DMS114 treated with DMSO at 0.1 percent for 48 hours (cell line): ENCODE measurements around the gene ADARB2.
"Not testable (repeated sequence)": the region's sequence is repeated elsewhere in the genome, so short reads cannot be mapped to it uniquely, and the experiment has no call there.

Experiments used
- DNase-seq: peaks from one replicate; lab custom pipeline; 2025; ENCODE audit not compliant: unreplicated experiment; lab: John Stamatoyannopoulos, UW

ADARB2 gene

DNA sequence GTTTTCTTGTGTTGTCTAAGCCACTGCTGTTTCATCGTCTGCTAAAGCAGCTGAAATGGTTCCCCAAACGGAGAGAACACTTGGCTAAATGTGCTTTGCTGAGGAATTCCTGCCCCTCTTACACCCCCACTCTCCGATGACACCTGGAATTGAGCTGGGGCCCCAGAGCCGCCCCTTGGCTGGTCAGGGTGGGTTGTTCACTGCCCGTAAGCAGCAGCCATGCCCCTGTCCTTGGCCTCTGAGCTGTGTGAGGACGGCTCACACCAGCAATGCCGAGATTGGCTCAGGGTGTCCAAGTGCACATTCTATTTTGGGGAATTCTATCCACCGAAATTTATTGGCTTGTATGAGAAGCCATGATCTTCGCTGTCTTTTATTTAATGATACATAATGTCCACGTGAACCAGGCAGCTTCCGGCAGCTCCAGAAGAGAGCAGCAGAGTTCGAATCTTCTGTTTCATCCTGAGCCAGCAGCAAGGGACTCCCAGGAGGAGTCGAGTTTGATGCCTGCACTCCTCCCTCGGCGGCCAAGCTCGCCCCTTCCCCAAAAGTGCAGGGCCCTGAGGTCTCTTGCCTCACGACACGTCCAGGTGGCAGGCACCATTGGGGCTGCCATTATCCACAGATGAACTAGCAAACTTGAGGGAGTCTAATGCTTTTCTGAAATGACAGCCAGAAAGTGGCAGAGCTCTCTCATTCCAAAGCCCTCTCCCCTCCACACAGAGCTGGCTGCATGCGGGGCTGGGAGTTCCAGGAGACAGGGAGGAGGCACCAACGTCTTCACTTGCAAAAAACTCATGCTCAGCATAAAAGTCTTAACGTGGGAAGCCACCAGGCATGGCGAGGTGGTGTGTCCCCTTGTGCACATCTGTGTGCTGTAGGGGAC, 567.1 kb downstream of the ADARB2 start:
- no peak for DNase-seq

DNA sequence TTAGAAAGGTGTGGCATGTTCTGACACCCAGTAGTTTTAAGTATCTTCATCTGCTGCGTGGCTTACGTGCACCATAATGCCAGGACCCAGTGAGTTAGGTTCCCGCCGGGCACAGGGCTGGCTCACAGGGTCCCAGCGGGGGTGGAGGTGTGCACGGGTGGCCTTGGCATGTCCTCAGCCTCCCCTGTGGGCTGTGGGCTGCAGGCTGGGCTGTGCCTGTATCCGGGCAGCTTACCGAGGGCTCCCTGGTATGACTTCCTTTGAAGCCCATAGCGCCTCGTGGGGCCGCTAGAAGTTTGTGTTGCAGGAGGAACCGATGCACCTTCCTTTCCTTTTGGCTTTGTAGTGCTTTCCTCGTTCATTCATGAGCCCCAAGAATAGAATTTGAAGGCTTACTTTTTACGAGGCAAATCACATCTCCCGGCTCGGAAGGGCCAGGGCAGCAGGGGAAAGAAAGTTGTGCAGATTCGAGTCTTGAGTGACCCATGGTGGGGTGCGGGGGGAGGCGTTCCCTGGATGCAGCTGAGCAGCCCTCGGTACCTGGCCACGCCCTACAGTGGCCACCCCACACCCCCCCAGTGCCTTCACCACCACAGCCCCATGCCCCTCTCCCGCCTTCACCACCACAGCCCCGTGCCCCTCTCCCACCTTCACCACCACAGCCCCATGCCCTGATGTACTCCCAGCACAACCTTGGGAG, 568.0 kb downstream of the ADARB2 start:
- DNase-seq: no peak

DNA sequence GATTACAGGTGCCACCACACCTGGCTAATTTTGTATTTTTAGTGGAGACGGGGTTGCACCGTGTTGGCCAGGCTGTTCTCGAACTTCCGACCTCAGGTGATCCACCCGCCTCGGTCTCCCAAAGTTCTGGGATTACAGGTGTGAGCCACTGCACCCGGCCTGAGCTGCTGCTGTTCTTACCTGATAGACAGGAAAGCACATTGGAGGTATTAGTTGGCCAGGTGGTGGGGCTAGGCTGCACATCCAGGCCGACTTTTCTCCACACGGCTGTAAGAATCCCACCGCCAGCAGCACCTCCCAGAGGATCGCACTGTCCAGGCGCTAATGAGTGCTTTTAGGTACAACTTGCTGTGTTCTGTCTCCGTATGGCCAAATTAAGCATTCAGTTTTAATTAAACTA, 568.6 kb downstream of the ADARB2 start:
- DNase-seq: no peak

GRCh38 chr10:1166828-1167275, 570.5 kb downstream of the ADARB2 start:
- no peak for DNase-seq

- no peak for DNase-seq
Observed at GRCh38 chr10:1166101-1166827, 571.1 kb downstream of the ADARB2 start.

- no peak for DNase-seq
Observed at GRCh38 chr10:1163831-1164230, 573.5 kb downstream of the ADARB2 start.

- no peak for DNase-seq
Observed at GRCh38 chr10:1163204-1163660, 574.1 kb downstream of the ADARB2 start.

DNA sequence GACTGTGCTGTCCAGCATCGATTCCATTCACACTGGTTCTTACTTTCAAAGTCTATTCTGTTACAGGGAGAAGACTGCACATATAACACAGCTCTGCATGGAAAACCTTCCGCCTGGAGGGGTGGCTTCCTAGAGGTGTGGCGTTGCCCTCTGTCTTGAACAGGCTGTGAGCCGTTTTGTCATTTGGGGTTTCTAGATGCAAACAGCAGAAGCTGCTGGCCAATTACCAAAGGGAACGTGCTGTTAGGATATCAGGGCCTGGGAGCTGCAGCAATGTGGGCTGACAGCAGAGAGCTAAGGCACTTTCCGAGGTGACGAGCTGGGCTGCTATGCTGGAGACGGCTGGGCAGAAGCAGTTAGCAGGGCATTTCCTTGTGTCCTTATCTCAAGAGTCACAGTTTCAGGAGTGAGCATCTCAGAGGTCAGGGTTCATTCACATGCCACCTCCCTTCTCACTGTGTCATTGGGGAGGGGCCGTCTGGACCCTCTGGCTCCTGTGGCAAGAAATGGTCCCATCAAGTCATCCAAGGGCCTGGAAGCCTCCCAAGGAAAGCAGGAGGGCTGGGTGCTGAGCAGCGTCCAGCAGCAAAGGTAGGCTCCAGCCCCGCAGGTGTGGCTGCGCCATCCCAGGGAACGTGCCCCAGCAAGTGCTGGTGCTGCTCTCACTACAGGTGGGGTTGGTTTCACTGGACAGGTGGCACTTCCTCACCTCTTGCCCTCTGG, 574.7 kb downstream of the ADARB2 start:
- DNase-seq: no peak

- DNase-seq: not testable (repeated sequence)
Observed at GRCh38 chr10:1161315-1161673, 576.0 kb downstream of the ADARB2 start.

DNA sequence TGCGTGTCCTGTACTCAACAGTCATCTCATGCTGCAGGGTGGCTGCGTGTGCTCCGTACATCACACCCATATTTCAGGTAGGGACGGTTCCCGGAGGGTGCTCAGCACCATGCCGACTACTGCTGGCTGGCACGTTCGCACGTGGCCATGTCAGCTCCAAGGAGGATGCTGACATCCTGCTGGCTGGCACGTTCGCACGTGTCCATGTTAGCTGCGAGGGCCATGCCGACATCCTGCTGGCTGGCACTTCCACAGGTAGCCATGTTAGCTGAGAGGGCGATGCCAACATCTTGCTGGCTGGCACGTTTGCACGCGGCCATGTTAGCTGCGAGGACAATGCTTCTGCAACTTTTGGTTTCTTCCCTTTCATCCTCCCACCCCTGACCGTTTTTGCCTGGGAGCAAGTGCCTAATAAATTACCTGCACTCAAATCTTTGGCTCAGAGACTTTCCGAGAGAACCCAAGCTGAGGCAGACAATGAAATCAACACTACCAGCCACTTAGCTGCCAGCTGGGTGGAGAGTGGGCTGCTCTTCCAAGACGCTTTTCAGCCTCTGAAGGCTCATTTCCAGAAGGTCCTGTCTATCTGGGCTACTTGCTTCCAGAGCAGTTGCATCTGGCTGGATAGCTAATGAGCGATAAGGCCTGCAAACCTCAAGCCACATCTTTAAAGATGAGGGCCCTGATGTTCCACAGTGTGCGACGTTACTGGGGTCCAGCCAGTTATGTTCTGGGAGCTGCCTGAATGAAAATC, 576.6 kb downstream of the ADARB2 start:
- DNase-seq: no peak

DNA sequence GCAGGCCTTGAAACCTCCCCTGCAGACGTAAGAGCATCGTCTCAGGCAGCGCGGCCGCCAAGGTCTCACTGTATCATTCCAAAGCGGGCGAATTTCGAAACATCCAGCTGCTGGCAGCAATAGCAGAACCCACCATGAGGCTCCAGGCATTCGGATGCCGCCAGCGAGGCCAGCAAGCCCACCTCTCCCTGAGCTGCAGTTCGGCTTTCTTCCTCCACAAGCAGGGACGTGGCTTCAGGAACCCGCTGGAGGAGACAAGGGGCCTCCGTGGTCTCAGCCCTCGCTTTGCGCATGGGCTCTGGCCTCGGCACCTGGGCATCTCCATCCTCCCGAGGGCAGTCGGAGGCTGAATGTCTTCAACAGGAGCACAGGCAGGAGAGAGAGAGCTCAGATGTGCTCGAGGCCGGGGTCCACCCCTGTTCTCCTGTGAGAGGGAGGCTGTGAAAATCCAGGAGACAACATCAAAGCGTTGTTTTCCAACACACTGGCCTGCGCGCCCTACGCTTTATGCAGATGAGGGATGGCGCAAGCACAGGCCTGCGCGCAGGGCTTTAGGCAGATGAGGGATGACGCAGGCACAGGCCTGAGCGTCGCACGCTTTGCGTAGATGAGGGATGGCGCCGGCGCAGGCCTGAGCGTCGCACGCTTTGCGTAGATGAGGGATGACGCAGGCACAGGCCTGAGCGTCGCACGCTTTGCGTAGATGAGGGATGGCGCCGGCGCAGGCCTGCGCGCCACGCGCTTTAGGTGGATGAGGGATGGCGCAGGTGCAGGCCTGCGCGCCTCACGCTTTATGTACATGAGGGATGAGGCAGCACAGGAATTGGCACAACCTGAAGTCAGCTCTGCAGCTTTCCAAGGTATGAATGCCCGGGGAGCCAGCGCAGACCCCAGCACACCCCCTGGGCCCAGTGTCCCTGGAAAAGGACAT, 577.9 kb downstream of the ADARB2 start:
- no peak for DNase-seq

DNA sequence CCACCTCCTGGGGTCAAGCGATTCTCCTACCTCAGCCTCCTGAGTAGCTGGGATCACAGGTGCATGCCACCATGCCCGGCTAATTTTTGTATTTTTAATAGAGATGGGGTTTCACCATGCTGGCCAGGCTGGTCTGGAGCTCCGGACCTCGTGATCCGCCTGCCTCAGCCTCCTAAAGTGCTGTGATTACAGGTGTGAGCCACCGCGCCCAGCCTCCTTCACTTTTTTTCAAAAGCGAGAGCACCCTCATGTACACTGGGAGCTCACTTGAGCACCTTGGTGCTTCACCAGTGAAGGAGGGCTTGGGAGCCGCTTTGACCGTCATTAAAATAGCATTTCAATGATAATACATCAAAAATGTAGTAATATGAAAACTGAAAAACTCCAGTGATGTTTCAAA, 578.8 kb downstream of the ADARB2 start:
- not testable (repeated sequence) for DNase-seq

DNA sequence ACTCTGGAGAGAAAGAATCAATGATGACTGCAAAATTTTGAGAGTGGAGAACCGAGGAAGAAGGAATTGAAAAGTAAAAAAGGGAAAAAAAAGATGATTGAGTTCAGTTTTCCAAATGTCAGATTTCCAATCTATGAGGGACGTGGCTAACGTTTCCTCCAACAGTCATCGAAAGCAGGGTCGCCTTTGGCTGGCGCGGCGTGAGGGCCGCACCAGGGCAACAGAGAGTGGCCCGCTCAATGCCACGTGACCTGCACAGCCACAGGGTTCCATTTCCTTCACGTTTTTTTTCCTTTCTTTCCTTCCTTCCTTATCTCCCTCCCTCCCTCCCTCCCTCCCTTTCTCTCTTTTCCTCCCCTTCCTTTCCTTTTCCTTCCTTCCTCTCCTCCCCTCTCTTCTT, 579.3 kb downstream of the ADARB2 start:
- no peak for DNase-seq

- DNase-seq: no peak
Observed at GRCh38 chr10:1157615-1157933, 579.8 kb downstream of the ADARB2 start.

DNA sequence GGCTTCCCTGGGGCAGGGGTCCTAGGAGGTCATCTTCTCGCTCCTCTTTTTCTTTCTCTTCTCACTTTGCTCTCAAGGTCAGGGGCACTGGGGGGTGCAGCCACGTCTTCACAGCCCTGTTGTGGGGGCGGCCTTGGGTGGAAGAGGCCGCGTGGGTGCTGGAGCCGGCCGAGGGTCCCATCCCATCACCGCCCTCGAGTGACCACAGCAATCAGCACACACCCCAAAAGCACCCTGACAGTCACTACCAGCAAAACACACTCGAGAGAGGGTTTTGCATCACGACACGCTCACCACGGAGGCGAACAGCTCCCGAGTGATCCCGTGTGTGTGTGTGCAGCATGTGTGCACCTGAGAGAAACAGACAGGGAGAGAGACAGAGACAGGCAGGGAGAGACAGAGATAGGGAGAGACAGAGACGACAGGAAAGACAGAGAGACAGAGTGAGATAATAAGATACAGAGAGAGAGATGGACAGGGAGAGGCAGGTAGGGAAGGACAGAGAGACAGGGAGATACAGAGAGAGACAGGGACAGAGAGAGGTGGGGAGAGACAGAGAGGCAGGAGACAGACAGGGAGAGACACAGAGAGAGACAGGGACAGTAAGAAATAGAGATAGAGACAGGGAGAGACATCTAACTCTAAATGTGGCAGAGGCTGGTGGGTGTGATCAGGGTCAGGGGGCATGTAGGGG, 580.3 kb downstream of the ADARB2 start:
- DNase-seq: no peak

GRCh38 chr10:1156616-1156886, 580.8 kb downstream of the ADARB2 start:
- no peak for DNase-seq

- no peak for DNase-seq
Observed at GRCh38 chr10:1155791-1156615, 581.3 kb downstream of the ADARB2 start.
